ENCODE measurements around the gene ZFX.

The ZFX gene

DNA sequence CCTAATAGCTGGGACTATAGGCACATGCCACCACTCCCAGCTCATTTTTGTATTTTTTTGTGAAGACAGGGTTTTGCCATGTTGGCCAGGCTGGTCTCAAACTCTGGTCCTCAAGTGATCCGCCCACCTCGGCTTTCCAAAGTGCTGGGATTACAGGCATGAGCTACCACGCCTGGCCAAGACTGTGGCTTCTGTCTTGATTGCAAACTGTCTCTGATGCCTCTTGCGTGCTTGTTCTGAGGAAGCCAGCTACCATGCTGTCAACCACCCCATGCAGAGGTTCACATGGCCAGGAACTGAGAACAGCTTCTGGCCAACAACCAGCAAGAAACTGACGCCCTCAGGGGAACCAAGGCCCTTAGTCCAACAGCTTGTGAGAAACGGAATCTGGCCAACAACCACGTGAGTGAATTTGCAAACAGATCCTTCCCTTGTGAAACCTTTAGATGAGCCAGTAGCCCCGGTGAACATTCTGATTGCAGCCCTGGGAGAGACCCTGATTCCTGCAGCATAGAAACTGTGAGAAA is 93.2 kb downstream of the ZFX start:
- DNase-seq: no peak

GRCh38 chrX:24243188-24243587 is 93.7 kb downstream of the ZFX start:
- no peak for DNase-seq

GRCh38 chrX:24243692-24244091 is 94.2 kb downstream of the ZFX start:
- DNase-seq: no peak

DNA sequence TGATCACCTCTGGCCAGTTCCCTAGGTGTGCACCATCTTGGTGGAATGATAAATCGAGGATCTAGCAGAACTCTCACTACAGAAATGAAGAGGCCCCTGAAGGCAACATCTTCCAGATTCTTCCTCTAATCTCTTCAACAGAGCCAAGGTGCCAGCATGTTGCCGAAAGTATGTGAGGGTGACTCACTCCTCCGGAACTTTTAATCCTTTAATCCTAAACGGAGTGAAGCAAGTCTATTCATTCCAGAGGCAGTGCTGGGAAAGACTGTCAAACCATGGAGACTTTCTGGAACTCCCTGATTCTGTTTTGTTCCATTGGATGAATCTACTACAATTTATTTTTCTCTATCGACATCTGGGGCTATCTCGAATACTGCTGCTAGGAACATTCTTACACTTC is 95.7 kb downstream of the ZFX start:
- DNase-seq: no peak

DNA sequence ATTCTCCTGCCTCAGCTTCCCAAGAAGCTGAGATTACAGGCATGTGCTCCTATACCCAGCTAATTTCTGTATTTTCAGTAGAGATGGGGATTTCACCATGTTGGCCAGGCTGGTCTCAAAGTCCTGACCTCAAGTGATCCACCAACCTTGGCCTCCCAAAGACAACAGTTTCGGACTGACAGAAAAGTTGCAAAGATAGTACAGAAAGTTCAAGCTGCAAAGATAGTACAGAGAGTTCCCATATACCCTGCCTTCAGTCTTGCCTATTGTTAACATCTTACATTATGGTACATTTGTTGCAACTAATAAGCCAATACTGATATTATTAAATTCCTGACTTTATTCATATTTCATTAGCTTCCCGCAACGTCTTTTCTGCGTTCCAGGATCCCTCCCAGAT is 98.5 kb downstream of the ZFX start:
- DNase-seq: no peak

GRCh38 chrX:24253030-24253429 is 103.5 kb downstream of the ZFX start:
- DNase-seq: no peak

GRCh38 chrX:24253469-24253868 is 103.9 kb downstream of the ZFX start:
- no peak for DNase-seq

DNA sequence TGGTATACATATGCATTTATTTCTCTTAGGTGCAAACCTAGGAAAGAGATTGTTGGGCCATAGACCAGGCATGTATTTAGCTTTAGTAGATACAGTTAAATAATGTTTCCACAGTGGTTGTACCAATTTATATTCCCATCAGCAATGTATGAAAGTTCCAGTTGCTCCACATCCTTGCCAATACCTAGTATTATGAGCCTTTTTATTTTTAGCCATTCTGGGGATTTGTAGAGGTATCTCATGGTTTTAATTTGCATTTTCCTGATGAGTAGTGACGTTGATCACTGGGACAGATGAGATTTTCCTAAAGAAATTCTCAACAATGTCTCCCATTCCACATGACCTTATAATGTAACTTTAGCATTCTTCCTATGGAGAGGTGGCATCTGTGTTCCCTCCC is 107.5 kb downstream of the ZFX start:
- DNase-seq: no peak

DNA sequence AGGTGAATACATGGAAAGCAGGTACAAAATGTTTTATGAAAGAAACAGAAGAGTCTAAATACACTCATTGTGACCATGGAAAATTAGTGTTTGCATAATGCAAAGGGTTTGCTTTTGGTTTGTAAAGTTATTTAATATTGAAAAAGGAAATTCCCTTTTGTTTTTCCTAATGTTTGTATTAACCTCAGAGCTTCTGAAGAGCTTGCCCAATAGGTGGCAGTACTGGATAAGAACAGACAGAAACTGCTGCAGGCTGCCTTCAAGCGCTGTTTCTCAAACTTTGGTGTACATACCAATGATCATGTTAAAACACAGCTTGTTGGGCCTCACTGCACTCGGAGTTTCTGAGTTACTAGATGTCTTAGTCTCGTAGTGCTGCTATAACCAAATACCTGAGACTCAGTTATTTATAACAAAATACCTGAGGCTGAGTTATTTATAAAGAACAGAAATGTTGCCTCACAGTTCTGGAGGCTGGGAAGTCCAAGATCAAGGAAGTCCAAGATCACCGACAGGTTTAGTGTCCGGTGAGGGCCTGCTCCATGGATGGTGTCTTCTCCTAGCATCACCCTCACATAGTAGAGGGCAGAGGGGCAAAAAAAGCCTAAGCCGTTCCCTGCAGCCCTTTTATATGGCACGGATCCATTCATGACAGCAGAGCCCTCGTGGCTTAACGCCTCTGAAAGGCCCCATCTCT is 110.2 kb downstream of the ZFX start:
- peak; percentile 13 for DNase-seq

DNA sequence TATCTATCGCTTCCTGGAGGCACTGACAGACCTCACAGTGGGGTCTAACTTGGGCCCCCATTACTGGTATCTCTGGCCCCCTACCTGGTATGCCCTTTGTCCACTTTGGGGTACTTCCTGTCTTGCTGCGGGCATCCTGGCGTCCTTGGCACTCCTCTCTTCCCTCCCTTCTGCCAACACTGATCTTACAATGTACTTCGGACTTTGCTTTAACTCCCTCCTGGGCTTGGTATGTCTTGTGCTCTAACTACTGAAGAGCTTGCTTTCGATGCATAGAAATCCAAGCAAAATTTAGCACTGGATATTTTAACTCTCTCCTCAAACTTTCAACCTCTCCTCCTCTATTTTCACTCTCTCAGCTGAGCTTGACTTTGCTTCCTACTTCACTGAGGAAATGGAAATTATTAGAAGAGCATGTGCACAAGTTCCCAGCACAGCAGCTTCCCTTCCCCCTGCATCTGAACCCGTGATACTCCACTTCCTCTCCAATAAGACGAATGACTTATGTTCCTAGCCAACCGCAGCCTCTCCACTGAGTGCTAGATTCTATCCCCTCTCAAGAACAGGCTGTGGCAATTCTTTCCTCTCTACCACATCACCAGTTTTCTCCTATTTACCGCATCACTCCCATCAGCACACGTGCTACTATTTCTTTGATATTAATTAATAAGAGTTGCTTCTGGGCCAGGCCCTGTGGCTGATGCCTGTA is 111.5 kb downstream of the ZFX start:
- DNase-seq: peak; percentile 19

- no peak for DNase-seq
Measured at GRCh38 chrX:24262309-24262708, 112.8 kb downstream of the ZFX start.

- no peak for DNase-seq
Measured at GRCh38 chrX:24264383-24264782, 114.9 kb downstream of the ZFX start.
